ENCODE measurements around the gene NSDHL.

NSDHL gene

GRCh38 chrX:152892999-152893891, 62.4 kb downstream of the NSDHL start:
- TF ChIP-seq CTCF (IDR thresholded peaks at IDR 0.05), result no peak
- DNase-seq (ENCODE audit: low spot score), result no peak
- Histone ChIP-seq H3K4me3 (no peak overlapping the region), H3K27ac (no peak overlapping the region)

- H3K27ac ChIP-seq, result no peak overlapping the region
- no peak overlapping the region for H3K4me3 ChIP-seq
- no peak for DNase-seq (ENCODE audit: low spot score)
- no peak for TF ChIP-seq CTCF (IDR thresholded peaks at IDR 0.05)
Observed at GRCh38 chrX:152893980-152894610, 63.2 kb downstream of the NSDHL start.

DNA sequence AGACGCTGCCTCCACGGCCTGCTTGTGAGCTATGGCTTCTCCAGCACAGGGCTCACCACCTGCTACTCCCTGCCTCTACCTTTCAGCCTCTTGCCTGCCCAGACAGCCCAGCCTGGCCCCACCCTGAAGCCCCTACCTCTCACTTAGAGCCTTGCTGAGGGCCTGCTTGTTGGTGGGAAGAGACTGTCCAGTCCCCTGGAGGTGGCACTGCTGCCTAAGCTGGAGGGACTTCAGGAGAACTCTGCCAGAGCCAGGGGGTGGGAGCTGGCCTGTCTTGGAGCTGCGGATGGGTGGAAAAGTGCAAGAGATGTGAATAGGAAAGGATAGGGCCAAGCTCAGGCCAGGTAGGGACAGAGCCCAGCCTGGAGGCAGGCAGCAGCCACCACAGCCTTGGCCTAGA, 64.3 kb downstream of the NSDHL start:
- Histone ChIP-seq H3K27ac (no peak overlapping the region), H3K4me3 (no peak overlapping the region)
- DNase-seq (ENCODE audit: low spot score), result no peak
- TF ChIP-seq CTCF (IDR thresholded peaks at IDR 0.05), result no peak

GRCh38 chrX:152895724-152896420, 65.0 kb downstream of the NSDHL start:
- no peak overlapping the region for H3K4me3 ChIP-seq
- no peak for DNase-seq (ENCODE audit: low spot score)
- no peak for TF ChIP-seq CTCF (IDR thresholded peaks at IDR 0.05)
- H3K27ac ChIP-seq, result no peak overlapping the region

GRCh38 chrX:152896450-152896849, 65.6 kb downstream of the NSDHL start:
- H3K27ac ChIP-seq, result no peak overlapping the region
- no peak overlapping the region for H3K4me3 ChIP-seq
- DNase-seq (ENCODE audit: low spot score), result no peak
- TF ChIP-seq CTCF (IDR thresholded peaks at IDR 0.05), result no peak

GRCh38 chrX:152897222-152898131, 66.6 kb downstream of the NSDHL start, which contains the start of gene ZNF185:
Gene ZNF185 (plus strand): TSS chrX:152898067. CDS start chrX:152914490, 16,423 bp downstream.
- Histone ChIP-seq H3K27ac (no peak within 1 kb of the TSS), H3K4me3 (peak within 1 kb of the TSS; percentile 58)
- DNase-seq (ENCODE audit: low spot score), result no peak
- TF ChIP-seq CTCF (IDR thresholded peaks at IDR 0.05), result no peak

Data from coronary artery (tissue), 2 donors.